HG02970 (cell line): ENCODE results near the gene TEX29.

ENCODE experiments used
- ATAC-seq: cut with Tn5 transposase; IDR thresholded peaks from one replicate; pipeline ENCODE4 v1.9.1; 2021; ENCODE audit warnings: mild to moderate bottlenecking, moderate library complexity, moderate number of reproducible peaks; ENCODE audit not compliant: unreplicated experiment, low FRiP score

The TEX29 gene

DNA sequence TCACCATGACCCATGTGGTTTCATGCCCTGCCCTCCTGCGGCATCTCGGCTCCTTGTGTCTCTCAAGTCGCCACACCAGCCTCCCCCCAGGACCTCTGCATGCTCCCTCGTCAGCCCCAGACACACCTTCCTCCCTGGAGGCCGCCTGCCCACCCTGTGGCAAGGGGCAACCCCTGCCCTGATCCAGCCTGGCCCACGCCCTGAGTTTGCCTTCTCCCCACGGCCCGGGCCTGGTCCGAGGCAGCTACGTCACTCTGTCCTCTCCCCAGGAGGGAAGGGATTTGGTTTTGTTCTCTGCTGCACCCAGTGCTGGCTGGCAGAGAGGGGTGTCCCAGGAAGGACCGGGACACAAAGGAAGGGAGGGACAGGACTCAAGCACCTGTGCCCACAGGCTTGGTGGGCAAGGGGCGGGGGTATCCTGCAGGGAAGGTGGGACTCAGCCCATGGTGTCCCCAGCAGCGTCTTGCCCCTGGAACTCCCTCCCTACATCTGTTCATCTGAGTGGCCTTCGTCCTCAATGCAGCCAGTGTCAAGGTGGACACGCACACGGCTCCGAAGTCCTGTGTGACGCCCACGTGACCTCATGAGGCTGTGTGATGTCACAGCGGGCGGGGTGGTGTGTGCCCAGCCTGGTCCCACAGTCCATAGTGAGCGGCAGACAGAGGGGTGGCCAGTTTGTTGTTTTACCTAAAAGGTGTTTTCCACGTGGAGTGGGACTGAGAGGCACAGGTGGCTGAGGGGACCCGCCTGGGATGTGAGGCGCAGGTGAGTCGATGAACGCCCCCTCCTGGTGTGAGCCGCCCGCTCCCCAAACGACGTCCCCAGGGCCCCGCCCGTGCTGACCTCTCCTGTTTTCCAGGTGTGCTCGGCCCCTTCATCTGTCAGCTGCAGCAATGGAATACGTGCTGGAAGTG lies at the start of gene TEX29:
Gene TEX29 (plus strand): TSS at position 645 of the 914 bp plus-strand sequence. CDS start 249 bp downstream, at position 894.
- ATAC-seq, result no peak

DNA sequence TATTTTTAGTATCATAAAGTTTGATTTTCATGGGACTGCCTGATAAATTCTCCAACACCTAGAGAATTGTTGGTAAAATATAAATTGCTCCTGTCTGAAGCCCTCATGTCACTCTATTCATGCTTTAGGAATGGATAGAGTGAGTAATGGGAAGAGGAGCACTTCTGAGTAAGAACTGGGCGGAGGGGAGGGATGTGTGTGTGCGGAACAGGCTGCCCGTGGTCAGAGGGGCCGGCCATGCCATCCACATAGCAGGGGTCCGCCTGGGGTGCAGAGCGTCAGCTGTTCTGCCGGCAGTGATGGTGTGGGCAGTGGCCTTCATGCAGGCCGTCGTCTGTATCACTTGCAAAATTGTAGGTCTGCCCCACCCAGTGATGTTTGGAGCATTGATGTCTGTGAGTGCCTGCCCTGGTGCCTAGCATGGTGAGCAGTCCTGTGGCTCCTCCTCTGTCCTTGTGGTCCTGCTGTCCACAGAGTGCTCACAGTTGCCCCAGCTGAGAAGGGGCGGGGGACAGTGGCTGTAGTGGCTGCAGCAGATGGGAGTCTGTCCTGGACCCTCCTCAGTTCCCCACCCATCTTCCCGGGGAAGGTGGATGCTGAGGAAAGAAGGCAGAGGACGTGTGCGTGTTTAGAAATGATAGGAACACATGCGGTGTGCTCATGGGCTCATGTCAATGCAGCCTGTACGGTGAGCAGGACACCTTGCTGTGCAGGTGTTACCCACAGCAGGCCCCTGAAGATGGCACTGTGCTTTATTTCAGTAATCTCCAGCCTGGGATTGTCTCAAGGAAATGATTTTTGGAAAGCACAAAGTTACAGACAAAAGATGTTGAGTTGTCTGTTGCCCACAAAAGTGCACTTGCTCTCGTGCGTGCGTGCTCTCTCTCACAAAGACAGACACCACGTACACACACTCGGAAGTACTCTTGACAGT lies 49.4 kb upstream of the TEX29 start:
- ATAC-seq, result no peak

- no peak for ATAC-seq
These were observed 48.3 kb upstream of the TEX29 start for GRCh38 chr13:111272117-111272516.

DNA sequence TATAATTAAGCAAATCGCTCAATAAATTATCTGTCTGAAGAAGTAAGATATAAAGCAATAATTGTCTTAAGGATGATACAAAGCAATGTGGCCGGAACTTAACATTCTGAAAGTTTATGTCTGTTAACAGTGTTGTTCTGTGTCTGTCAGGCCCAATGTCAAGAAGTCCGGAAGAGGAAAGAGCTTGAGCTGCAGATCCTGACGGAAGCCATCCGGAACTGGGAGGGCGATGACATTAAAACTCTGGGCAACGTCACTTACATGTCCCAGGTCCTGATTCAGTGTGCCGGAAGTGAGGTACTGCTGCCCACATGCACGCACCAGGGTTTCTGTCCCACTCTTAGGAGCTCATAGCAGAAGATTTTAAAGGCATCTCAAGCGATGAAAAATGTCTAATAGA lies 45.1 kb upstream of the TEX29 start:
- no peak for ATAC-seq

DNA sequence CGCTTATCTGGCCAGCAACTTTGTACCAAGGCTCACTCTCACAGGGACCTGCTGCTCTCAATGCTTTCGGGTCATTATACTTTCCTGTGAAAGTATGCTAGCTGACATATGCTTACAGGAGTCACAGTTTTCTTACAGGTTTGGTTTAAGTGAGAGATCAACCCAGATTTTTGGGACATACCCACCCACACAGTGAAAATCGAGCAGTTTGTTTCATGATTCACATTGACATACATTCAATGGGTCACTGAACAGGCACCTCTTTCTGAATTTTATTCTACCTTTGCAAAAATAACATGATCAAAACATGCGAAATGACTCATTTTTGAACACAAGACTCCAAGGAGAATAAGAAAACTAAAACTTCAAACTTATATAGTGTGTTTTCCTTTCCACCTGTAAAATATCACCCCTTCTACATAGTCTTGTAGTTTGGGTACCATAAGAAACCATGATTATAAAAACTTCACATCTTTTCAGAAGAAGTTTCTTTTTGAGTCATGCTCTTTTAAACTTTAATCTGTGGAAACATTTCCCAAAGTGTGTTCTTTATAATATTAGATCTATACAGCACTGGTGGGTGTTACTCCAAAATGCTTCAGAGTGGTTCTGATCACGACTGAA lies 44.3 kb upstream of the TEX29 start:
- ATAC-seq, result no peak

DNA sequence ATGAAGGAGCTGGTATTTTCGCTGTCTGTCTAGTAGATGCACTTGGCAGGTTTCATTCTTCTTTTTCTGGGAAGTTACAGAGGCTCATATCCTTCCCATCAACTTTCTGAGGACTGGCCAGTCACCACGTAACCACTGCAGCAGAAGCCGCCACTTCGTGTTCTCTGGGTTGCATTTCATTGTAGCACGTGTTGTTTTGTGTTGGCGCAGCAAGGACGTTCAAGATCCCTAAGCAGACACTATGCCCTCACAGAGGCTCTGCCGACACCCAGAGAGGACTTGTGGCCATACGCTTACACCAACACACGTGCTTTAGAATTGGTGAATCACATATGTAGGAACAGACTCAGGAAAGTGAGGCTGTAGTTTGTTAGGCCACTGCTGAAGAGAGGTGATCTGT lies 42.2 kb upstream of the TEX29 start:
- ATAC-seq, result no peak

GRCh38 chr13:111278743-111279652 lies 41.4 kb upstream of the TEX29 start:
- ATAC-seq, result no peak

GRCh38 chr13:111280226-111280625 lies 40.2 kb upstream of the TEX29 start:
- no peak for ATAC-seq

GRCh38 chr13:111280681-111281585 lies 39.5 kb upstream of the TEX29 start:
- ATAC-seq, result no peak

GRCh38 chr13:111281751-111282311 lies 38.6 kb upstream of the TEX29 start:
- no peak for ATAC-seq

GRCh38 chr13:111282425-111282824 lies 38.0 kb upstream of the TEX29 start:
- no peak for ATAC-seq

- ATAC-seq, result no peak
These were observed 37.4 kb upstream of the TEX29 start for GRCh38 chr13:111282997-111283396.

DNA sequence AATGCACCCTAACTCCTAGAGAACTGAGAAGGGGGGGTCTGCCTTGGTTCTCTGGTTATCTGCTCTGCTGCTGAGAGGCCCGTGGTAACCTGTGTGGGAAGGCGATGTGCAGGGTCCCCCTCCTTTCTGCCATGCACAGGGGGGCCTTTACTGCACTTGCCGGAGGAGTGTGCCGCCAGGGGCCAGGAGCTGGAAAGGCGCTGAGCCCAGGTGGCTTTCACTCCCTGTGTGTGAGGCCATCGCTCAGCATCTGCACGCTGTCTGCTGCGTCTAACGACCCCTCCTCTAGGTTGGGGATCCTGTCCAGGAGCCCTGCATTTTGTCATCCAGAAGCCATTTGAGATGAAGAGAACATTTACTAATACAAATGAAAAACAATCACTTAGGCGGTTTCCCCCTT lies 37.0 kb upstream of the TEX29 start:
- no peak for ATAC-seq

- ATAC-seq, result no peak
These were observed 36.5 kb upstream of the TEX29 start for GRCh38 chr13:111283991-111284390.

- ATAC-seq, result no peak
These were observed 35.9 kb upstream of the TEX29 start for GRCh38 chr13:111284565-111284964.

GRCh38 chr13:111286162-111286561 lies 34.3 kb upstream of the TEX29 start:
- no peak for ATAC-seq

DNA sequence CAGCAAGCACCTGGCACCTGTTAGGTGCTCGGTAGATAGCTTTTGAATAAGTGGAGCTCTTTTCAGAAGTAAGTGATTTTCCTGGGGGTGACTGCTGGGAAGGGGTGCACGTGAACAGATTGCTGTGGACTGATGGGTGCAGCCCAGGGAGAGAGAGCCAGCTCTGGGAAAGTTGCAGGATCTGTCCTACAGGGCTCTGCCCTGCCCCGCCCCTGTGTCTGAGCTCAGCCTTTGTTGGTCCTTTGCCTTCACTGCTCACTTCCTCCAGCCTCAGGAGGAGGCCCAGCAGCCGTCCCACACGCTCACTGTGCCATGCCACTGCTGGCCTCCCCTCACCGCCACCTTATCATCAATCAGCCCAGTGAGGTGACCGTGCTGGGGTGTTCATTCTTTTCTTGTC lies 33.7 kb upstream of the TEX29 start:
- ATAC-seq, result no peak

DNA sequence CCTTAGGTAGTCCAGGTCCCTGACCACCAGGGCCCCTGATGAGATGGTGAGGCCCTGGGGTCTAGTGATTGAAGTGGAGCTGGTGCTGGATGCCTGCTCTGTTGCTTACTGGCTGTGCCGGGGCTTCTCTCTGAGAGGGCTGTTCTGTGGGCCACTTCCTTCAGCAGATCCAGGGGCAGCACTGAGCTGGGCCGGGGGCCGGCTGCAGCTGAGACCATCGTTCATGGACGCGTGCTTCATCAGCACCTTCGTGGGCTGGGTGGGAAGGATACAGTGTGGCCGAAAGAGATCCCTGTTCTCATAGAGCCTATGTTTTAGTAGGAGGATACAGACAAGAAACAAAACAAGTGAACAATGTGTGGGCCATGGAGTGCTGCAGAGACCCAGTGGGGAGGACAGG lies 33.2 kb upstream of the TEX29 start:
- ATAC-seq, result no peak
